GM13976 (cell line): ENCODE results near the gene SVIL.
"Not testable (repeated sequence)": the region's sequence is repeated elsewhere in the genome, so short reads cannot be mapped to it uniquely, and the experiment has no call there.

Experiments
- DNase-seq: peaks from one replicate; pipeline ENCODE4 v3.0.0; 2012; ENCODE audit warnings: low spot score
- CTCF ChIP-seq: IDR thresholded peaks from 2 replicates; pipeline ENCODE4 v1.5.1; 2012; ENCODE audit warnings: borderline replicate concordance, mild to moderate bottlenecking; ENCODE audit not compliant: insufficient read depth; ENCODE audit errors: extremely low read depth, missing control alignments, control extremely low read depth
- in situ Hi-C: fragments of 300-500 bp; cut with MboI; formaldehyde crosslinking; loops from one replicate; pipeline ENCODE4 v1.12.0; 2022; ENCODE audit warnings: low sequenced_read_pairs, mixed read lengths, inconsistent platforms; ENCODE audit not compliant: unreplicated experiment

Gene SVIL

DNA sequence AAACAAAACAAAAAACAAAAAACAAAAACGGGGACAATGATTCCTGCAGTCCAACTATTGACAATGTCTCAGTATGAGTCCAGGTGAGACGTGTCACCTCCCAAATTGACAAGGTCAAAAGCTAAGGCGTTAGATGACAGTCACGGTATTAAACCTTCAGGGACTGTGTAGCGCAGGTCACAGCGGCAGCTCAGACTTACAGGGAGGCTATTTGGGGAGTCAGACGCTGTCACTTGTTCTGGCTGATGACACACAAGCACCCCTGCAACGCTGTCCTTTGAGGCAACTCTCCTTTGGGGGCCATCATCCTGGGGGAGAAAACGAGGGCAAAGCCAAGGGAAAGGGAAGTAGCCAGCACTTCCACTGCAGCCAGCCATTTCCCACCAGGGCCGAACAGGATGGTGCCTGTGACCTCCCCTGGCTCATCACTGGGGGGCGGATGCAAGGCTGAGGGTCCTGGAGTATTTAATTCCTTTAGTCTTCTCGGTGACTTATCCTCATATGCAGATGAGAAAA, 55.3 kb downstream of the SVIL start:
- in situ Hi-C loops, result no loop called here

DNA sequence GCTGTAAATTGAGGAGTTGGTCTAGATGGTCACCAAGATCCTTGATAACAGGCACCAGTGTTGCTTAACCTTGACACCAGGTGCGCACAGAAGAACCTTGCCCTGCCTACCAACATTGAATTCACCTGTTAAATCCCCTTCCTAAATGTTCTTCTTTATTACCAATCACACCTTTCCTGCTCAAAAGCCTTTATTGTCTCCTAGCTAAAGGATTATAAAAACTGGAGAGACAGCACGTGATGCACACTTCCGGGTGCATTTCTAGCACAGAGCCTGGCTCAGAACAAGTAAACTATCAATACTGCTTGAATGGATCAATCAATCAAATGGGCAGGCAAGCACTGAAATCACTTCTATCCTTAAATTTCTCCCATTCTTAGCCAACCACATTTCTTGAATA, 56.3 kb downstream of the SVIL start:
- no peak for TF ChIP-seq CTCF
- no peak for DNase-seq
- in situ Hi-C loops, result no loop called here

More for the DNA sequence above, 55.3 kb downstream of the SVIL start:
- DNase-seq, result no peak
- no peak for TF ChIP-seq CTCF

DNA sequence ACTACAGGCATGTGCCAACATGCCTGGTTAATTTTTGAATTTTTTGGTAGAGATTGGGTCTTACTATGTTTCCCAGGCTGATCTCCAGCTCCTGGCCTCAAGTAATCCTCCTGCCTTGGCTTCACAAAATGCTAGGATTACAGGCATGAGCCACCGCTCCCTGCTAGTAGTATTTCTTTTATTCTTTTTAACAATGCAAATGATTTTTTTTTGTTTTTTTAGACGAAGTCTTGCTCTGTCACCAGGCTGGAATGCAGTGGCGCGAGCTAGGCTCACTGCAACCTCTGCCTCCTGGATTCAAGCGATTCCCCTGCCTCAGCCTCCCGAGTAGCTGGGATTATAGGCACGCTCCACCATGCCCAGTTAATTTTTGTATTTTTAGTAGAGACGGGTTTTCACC, 58.1 kb downstream of the SVIL start:
- DNase-seq, result no peak
- TF ChIP-seq CTCF, result no peak
- in situ Hi-C loops, result no loop called here

- TF ChIP-seq CTCF, result no peak
- no peak for DNase-seq
- in situ Hi-C loops, result no loop called here
These were observed 59.7 kb downstream of the SVIL start for GRCh38 chr10:29575098-29575455.

DNA sequence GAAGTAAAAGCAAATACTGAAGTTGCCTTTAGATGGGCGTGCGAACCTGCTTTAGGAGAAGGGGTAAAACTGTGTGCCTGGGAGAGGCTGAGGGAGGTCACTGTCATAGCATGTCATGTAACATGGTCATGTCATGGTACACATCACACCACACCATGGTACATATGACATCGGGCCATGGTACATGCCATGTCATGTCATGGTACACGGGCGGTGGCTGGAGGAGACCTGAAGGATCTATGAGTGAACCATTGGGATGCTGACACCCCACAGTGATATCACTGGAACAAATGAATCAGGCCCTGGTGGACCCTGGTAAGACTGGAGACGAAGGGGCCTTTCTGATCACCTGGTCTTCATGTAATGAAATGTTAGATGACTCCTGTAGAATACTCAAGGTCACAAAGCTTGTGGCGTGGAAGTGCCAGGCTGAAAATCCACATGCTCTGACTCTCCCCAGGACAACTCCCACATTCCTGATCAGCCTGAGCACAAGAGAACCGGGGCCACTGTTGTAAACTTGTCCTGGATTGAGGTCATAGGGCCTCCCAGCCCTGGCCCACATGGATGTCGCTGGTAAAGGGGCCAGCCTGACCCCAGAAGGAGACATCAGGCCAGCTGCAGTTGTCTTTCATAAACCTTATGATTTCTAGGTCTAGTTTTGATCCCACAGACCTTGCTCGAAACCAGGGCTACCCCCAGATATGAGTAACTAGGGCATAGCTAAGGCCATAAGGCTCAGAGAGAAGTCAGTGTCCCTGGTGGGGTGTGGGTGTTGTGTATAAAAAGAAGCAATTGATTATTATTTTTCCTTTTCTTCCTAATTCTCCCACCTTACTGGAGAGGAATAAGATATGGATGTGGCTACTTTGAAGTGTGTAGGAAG, 60.3 kb downstream of the SVIL start:
- DNase-seq, in situ Hi-C loops: not testable (repeated sequence)

DNA sequence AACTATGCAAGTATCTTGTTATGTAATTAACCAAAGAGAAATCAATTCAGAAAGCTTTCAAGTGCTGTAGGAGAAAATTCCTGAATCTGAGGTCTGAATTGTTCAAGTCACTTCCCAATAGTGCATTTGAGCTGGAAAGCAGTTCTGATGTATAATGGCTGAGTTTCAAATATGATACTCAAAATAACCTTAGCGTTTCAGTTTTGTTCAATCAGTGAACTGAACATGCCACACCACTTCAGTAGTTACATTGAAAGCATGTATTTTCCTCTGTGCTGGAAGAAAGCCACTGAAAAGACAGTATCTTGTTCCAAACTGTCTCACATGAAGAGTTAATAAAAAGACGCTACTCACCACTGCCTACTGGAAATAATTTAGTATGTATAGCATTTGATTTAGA, 64.5 kb downstream of the SVIL start:
- in situ Hi-C loops, DNase-seq: not testable (repeated sequence)

- DNase-seq, result no peak
- TF ChIP-seq CTCF, result no peak
- in situ Hi-C loops, result no loop called here
These were observed 65.0 kb downstream of the SVIL start for GRCh38 chr10:29569795-29570194.
